GM21515 (cell line): ENCODE measurements around the gene NPC2.
A peak's percentile ranks its signal among the peaks of the same experiment; 100 is the strongest.

ENCODE experiments used
- ATAC-seq: cut with Tn5 transposase; IDR thresholded peaks from one replicate; pipeline ENCODE4 v1.9.1; 2021; ENCODE audit not compliant: unreplicated experiment

The NPC2 gene

DNA sequence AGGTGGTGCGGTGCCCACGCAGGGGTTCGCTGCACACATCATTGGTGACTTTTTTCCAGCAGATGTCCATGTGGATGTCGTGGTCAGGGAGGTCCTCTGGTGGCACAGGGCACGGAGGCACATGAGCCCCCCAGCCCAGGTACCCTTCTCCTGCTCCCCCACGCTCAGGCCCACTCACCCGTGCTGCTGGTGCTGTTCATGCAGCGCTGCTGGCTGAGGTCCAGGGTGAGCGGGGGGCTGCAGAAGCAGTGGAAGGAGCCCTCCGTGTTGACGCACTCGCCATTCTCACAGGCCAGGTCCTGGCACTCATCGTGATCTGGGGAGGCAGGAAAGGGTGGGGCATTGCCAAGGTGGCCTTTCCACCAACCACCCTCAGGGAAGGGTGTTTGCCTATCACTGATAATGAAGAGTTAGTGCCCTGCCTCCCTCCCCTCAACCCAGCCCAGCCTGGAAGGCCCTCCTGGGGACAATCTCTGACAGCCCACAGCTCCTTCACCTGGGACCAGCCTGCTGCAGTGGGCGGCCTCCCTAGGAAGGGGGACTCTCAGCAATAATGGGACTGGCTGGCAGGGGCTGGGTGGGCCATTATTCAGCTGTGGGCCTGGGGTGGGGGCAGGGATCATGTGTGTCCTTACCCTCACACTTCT is 10.3 kb upstream of the NPC2 start:
- no peak for ATAC-seq

DNA sequence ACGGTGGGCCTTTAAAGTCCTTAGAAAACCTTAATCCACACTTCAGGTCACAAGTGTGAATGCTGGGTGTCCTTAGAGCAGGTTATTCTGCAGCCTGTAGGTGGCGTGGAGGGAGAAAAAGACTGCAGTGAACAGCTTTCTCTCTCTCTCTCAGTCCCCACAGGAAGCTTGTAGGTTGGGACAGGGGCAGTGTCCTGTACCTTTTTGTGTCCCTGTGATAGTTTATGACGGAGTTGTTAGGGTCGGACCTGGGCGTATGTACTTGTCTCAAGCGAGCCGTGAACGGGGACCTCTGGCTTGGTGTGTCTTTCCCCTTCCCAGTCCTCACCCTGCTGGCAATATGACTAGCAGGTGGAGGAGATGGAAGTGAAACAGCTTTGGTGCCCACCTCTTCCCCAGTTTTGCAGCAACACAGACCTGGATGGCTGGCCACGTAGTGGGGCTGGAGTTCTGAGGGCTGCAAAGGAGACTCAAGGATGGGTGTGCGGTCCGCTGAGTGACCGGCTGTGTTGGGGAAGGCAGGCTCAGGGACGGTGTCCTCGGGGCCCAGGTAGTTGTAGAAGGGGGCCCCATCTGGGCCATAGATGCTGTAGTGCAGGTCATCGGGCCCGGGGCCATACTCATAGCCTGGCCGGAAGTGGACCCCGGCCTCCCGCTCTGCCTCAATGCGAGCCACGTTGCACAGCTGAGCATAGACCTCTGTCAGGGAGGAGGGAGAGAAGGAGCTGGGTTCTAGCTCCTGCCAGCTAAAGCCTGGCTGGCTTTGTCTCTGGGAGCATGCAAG is 9.3 kb upstream of the NPC2 start:
- ATAC-seq = no peak

DNA sequence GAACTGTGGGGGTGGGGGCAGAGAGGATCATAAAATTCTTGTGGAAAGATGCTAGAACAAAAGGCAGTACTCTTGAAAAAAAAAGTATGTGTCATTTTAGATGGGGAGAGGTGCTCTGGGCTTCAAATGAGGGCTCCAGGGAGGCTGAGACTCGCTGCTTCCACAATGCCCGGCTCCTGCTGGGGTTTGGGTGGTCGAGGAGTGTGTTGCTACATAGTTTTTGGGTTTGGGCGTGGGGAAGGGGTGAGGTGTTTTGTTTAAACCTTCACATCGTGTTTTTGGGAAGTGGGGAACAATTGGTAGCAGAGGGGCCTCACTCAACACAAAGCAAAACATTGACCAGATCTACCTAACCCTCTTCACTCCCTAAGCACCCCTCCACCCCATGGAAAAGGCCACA is 8.6 kb upstream of the NPC2 start:
- ATAC-seq = no peak

DNA sequence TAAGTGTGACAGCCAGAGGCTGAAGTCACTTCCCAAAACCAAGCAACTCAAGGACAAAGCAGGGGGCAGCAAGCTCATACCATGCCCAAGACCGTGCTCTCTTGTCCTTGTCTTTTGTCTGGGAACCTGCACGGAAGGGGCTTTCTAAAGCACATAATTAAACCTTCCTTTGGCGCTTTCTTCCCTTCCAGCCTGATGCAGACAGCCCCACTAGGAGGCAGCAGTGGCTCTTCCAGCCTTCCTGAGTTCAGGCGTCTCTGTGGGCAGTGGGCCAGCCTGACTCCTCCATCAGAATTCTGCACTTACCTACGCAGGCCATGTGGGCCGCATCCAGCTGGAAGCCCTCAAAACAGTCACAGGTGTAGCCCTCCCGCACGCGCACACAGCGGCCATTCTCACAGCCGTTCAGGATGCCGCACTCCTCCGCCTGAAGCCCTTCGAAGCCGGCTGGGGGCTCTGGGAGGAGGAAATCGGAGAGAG is 8.1 kb upstream of the NPC2 start:
- ATAC-seq = no peak

DNA sequence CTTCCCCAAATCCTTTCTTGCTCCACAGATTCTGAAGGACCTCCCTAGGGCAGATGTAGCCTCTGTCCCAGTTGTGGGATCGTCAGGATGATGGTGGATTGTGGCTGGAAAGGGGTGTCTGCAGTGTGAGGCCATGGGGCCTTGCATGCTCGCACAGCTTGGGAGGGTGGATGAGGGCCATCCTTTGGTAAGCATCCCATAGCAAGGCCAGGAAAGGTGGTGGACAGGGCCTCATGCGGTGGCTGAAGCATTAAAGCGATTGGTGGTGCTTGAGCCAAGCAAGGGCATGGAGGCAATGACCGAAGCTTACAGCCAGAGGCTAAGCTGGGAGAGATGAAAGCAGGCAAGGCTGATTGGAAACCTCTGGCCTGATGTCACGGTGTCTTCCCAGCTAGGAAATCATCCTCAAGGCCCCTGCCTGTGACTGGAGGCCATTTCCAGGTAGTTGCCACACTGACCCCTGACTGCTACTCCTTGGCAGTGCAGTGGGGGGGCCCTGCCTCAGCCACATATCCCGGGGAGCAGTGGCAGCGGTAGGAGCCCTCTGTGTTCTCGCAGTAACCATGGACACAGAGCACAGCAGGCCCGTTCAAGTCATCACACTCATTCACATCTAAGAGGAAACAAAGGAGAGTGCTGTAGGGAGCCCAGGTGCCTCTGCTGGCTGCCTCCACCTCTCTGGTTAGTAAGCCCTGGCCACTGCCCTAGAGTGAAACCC is 7.5 kb upstream of the NPC2 start:
- no peak for ATAC-seq

DNA sequence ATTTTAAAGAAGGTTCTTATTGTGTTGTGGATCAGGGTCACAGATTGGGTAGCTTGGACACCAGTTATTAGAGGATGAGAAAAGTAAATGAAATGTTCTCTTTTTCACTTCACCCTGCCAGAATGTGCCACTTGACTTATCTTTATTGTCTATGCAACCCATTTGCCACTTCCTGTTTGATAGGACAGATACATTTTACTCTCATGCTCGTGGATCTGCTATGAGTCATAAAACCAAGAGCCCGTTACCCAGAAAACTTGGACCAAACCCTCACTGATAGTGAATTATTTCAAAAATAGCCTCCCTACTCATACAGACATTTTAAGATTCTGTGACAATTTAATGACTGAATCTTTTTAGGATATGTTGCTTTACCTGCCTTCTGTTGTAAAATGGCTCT is 2.3 kb upstream of the NPC2 start:
- ATAC-seq = no peak

DNA sequence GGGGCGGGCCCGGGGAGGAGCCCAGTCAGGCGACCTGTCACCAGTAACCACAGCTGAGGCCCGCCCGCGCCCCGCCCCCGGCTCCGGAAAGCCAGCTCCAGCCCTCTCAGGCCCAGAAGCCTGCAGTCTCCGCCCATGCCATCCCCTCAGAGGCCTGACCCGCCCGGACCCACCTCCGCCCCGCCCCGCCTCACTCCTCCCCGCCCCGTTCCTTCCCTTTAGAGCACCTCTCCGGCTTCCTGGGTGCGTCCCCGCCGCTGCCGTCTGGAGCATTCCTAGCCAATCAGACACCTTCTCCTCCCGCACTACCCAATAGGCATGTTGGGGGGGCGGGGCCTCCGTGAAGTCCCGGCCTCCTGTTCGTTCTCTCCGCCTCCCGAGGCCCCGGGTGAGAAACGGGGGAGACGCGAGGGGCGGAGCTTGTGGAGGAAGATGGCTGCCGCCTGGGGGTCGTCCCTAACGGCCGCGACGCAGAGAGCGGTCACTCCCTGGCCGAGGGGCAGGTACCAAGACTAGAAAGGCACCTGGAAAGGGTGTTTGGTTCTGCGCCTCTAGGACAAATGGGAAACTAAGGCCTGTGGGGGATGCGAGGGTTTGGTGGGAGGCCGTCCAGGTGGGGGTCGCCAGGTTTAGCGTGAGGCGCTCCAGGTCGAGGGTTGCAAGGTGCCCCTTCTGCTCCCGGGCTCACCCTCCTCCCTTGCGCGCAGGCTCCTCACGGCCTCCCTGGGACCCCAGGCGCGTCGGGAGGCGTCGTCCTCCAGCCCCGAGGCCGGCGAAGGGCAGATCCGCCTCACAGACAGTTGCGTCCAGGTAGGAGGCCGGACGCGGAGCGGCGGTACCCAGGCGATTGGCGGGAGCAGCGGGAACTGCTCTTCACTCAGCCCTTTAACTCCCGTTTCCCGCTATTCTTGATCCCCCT is 497 bp upstream of the NPC2 start, which contains the start of gene ISCA2:
TSS of gene ISCA2 (plus strand) at position 423 of the 919 bp plus-strand sequence. CDS start at position 433, 10 bp downstream.
- peak; percentile 92 for ATAC-seq

DNA sequence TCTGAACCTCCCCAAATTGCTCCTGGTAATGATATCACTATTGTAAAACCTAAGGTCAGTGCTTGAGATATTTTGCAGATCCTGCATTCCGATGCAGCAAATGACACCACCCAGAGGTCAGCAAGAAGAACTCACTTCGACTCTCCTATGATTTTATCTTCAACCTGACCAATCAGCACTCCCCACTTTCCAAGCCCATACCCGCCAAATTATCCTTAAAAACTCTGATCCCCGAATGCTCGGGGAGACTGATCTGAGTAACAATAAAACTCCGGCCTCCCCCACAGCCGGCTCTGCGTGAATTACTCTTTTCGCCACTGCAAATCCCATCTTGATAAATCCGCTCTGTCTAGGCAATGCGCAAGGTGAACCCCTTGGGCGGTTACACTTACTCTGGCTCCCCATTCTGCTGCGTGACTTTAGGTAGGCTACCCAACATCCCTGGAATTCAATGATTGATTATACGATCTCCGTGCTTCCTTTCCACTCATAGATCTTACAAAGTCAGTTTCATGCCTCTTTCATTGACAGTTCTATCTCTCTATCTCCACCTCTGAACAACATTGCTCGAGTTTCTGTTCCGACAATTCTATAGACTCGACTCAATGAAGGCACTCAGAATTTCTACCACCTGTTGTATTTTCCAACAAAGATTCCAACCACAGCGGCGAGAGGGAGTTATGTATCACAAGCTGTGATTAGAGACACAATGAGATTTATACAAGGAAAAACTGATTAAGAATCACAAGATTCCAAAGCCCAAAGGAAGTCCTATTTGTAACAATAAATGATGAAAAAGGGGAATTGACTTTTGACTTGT is 939 bp downstream of the NPC2 start:
- no peak for ATAC-seq

DNA sequence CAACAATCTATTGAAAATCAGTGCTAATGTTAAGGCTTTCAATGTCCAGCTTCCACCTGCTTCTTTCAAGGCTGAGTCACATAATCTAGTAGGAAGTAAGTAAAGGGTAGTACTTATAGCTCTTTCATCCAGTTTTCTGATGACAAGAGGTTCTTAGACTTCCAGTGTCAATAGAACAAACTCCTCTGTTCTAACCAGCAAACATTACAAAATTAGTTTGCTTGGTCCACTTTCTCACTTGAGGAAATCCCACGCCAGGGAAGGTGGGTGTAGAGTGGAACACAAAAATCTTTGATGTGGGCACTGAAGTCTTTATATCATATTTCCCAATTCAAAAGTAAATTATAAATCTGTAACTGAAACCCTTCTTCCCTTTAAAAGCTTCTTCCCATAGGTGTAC is 2.6 kb downstream of the NPC2 start:
- ATAC-seq = no peak

DNA sequence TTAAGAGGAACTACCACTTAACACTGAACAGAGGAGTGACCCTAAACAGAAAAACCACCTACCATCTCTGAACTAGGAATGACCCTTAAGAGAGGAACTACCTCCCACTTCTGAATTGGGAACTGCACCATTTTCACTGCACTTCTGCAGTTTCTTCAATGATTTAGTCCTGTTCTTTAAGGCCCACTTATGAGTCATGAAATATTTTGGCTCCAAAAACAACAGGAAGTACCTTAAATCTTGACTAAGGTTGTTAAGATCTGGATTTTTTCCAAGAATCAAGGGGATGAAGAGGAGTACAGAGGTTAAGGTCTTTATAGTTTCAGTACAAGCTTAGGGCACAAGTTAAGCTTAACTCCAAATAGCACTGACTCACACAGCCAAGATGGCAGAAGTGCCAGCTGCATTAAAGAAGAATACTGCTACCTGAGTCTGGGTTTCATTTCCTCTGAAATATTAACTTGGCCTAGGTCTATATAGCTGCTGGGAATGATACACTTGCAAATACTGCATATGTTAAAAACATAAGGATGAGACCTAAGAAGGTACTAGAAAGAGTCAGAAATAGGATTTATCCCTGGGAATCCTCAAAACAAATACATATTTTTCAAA is 4.2 kb downstream of the NPC2 start:
- no peak for ATAC-seq

DNA sequence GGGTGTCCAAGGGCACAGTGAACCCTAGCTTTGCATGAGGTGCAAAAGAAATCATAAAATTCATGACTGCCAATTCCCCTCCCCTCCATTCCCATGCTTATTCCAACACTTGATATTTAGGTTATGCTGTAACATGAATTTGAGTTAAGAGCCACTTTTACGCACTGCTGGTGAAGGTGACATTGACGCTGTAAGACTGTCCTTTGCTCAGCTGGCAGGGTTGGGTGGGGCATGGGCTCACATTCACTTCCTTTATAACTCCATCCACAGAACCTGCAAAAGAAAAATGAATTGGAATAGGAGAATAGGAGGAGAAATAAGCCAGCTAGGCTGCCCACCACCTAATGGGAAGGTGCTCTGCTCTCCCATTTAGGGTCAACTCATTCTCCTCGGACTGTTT is 6.9 kb downstream of the NPC2 start:
- ATAC-seq = no peak

DNA sequence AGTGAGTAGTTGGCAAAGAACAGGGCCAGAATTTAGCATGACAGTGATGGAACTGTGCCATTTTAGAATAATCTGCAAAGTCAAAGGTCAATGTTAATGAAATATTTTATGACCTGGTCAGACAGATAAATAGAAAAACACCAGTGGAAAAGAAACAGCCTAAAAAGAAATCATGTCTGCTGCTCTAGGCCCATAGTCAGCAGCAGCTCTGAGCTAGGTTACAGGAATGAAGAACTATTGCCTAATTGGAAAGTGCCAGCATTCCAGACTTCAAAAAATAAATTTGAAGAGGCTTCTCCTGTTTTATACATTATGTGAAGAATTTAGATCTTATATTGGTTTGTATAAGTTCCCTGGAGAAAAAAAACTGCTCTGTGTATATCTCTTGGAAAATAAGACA is 9.8 kb downstream of the NPC2 start:
- ATAC-seq = no peak

DNA sequence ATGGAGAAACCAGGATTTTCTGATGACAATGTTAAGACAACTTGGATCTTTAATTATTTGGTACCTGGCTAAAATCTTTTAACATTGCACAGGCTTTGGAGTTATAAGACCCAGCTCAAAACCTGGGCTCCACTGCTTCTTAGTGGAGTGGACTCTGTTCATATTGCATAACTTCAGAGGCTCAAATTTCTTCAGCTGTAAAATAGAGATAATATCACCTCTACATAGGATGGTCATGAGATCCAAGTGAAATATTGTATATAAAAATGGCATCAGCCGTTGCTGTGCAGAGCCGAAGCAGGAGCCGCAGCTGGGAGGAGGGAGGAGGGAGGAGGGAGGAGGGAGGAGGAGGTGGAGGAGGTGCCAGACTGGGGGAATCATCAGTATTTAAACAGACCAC is 10.5 kb downstream of the NPC2 start:
- no peak for ATAC-seq

DNA sequence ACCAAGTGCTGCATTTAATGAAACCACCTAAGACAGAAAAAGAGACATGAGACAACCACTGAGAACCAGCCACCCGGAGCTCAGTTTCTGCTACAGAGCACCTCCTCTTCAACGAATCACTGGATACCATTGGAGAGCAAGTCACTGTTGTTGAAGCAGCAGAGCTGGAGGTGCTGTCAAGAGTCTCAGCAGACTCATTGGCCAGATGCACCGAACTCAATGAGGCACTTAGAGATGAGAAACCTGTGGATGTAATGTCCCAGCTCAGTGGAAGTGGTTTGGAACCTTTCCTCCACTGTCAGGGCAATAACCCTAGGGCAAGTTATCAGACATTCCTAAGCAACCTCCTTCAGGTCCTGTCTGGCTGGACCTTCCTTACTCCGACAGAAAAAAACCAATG is 13.1 kb downstream of the NPC2 start:
- no peak for ATAC-seq

DNA sequence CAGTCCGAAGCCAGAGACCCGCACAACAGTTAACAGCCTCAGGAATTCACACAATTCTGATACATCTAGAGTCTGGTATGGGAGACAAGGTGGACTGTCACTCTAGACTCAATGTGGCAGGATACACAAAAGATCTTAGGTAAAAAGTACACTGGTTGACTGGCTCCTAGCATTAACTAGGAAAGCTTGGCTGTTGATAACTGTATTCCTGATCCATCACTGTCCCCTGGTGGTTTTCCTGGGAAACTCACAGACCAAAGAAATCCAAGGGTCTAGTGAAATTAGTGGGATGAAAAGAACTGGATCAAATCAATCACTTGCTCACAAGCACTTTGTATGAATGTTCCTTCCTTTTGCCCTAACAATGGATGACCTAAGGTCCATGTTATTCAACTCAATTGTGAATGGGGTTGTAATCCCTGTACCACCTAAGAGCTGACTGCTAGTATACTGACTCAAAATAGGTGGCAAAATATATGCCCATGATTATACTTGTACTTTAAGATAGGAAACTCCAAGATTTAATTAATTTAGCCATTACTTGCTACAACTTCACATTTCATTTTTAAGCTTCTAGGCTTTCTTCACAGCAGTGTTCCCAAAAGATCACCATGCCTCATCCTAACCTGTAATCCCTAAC is 14.0 kb downstream of the NPC2 start:
- ATAC-seq = no peak

DNA sequence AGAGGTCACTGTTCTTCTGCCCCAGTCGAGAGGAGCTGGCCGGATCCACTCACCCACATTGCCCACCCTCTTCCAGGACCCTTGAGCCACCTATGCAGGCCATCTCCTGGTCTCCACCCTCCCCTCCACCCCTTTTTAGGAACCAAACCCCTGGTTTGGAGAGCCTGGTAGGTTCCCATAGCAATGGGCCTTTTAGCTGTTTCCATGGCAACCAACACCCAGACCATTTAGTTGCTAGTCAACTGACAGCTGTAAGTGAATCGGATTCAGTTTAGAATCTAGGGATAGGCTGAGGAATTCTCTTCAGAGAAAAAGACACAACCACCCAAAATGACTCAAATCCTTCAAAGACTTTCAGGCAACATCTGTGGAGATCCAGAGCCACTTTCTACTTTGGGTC is 16.5 kb downstream of the NPC2 start:
- no peak for ATAC-seq

DNA sequence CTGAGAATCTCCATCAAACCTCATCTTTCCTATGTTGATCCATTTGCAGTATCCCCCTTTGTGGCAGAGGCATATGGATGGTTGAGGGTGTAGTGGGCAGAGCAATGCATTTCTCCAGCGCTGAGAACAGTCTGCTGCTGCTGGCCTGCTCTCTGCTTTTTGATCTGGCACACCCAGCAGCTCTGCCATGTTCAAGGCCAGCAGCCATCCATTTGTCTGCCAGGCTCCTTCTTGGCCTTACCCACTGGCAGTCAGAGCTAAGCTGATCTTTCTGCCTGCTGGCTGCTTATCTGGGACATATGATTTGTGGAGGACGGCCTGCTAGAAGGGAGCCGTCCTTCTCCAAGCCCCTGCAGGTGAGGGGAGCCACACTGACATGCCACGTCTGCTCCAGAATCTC is 17.0 kb downstream of the NPC2 start:
- no peak for ATAC-seq

DNA sequence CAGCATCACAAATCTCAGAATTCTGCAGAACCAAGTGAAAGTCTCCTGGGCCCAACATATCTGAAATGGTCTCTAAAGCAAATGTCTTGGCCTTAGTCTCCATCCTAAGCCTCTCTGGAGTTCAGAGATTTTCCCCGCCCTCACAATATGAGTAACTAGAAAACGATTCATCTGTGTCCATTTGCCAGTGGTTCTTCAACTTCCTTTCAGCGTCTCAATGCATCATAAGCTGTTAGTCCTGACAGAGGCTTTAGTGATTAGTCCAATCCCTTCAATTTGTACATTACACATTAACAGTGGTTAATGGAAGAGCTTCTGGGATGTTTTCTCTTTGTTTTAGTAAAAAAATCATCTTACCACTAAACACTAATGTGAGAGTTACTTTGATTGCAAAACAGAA is 17.4 kb downstream of the NPC2 start:
- no peak for ATAC-seq

DNA sequence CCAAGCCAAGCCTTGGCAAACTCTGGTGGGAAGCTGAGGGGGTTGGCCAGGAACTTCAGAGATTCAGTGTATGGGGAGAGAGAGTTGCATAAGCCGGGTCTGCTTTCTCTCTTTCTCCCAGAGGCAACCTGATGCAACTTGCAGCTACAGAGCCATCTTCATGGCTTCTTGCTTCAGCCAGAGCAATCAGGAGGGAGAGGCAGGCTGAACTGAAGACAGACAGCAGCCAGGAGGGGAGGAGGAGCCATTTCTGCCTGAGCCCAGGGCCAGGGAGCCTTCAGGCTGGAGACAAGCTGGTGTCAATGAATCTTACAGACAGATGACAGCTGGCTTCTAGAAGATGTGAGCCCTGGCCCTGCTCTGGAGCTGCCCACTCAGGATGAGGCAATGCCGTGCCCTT is 18.7 kb downstream of the NPC2 start:
- no peak for ATAC-seq
